Hepatocyte (in vitro differentiated cells): ENCODE data around the gene RHOU.

Source experiments
- EZH2 ChIP-seq: fragments of 200-600 bp; sonication (generic); IDR thresholded peaks from 2 replicates; pipeline ENCODE4 v1.6.1; 2016; ENCODE audit warnings: antibody characterized with exemption, mild to moderate bottlenecking, borderline replicate concordance
- EZH2phosphoT487 ChIP-seq: fragments of 200-600 bp; sonication (generic); IDR thresholded peaks from one replicate; pipeline ENCODE4 v1.6.1; 2018; ENCODE audit warnings: antibody characterized with exemption, mild to moderate bottlenecking, low read depth, moderate library complexity; ENCODE audit not compliant: unreplicated experiment, severe bottlenecking

GRCh38 chr1:228765168-228765946 lies 30.1 kb downstream of the RHOU start:
- TF ChIP-seq EZH2phosphoT487 = no peak
- TF ChIP-seq EZH2 = no peak
